Activated CD4-positive, alpha-beta T cell treated with anti-CD3 and anti-CD28 coated beads for 36 hours (primary cell): Measurements from ENCODE around the gene PDPK1. TPM values are rescaled to one million over a fixed set of nuclear protein-coding genes. Genes with fewer than 3 reads are reported as not detected.
"Not testable (repeated sequence)": the region's sequence is repeated elsewhere in the genome, so short reads cannot be mapped to it uniquely, and the experiment has no call there.

Experiments used
- ATAC-seq: fragments of 200-7000 bp; cut with Tn5 transposase; one replicate; pipeline ENCODE4 v1.10.0; 2021; ENCODE audit warnings: mild to moderate bottlenecking, moderate library complexity
- CTCF ChIA-PET: fragments of 350-600 bp; sonication (Branson Sonifier 250); formaldehyde crosslinking; loops from one replicate; lab custom pipeline; 2021; ENCODE audit warnings: antibody characterized with exemption; lab: Charles Lee
- POLR2A ChIA-PET: fragments of 350-600 bp; sonication (Branson Sonifier 250); formaldehyde crosslinking; loops from one replicate; lab custom pipeline; 2021; ENCODE audit warnings: antibody characterized with exemption, inconsistent platforms; lab: Charles Lee
- DNase-seq: peaks from one replicate; pipeline ENCODE4 v3.0.0-alpha.2; 2020
- H3K27ac Mint-ChIP-seq: one replicate; pipeline ENCODE4 v1.8.0; 2021; ENCODE audit warnings: mixed read lengths
- H3K27me3 Mint-ChIP-seq: one replicate; pipeline ENCODE4 v1.8.0; 2021; ENCODE audit warnings: mixed read lengths
- H3K36me3 Mint-ChIP-seq: one replicate; pipeline ENCODE4 v1.8.0; 2021; ENCODE audit warnings: low read depth, mixed read lengths
- H3K4me1 Mint-ChIP-seq: one replicate; pipeline ENCODE4 v1.8.0; 2021; ENCODE audit warnings: mixed read lengths
- H3K4me3 Mint-ChIP-seq: one replicate; pipeline ENCODE4 v1.8.0; 2021; ENCODE audit warnings: mild to moderate bottlenecking, moderate library complexity, mixed read lengths
- H3K9me3 Mint-ChIP-seq: one replicate; pipeline ENCODE4 v1.8.0; 2021; ENCODE audit warnings: low read depth, mixed read lengths
- intact Hi-C, 2 experiments: fragments of 100-400 bp; cut with DNase I in 1 of 2; cut with micrococcal nuclease in 1 of 2; formaldehyde crosslinking; loops; one replicate each; pipeline versions ENCODE4 v1.14.2 to v1.15.1; 2022 to 2024; cut with DNase I, micrococcal nuclease
- total RNA-seq, 2 experiments: library from RNA; stranded (reverse); gene quantifications; one replicate each; pipeline ENCODE4 v1.2.3, GENCODE V29; 2021

The PDPK1 gene
- total RNA-seq, 2 experiments from 2014 or later = 30.4 to 34.5 TPM

- H3K9me3 Mint-ChIP-seq = not testable (repeated sequence)
- peak; percentile 7 for DNase-seq
- intact Hi-C loops = loop anchor here (2.0 to 5.0 kb wide), 4 partner anchors 20 to 826 kb away; partner anchors contain the start of genes ATP6V0C (in 1 of the 2), HCFC1R1 (in 1 of the 2), MAPK8IP3 (in 1 of the 2) and NTN3 (in 1 of the 2)
Measured at GRCh38 chr16:2533142-2533755, 4.6 kb upstream of the PDPK1 start.

GRCh38 chr16:2533912-2534311 lies 3.9 kb upstream of the PDPK1 start:
- DNase-seq (no peak), ATAC-seq (no peak)
- POLR2A ChIA-PET = no interaction called here
- H3K4me3 Mint-ChIP-seq = no peak overlapping the region
- intact Hi-C loops = loop anchor here (2.0 to 5.0 kb wide), 4 partner anchors 21 to 827 kb away; partner anchors contain the start of genes ATP6V0C (in 1 of the 2), HCFC1R1 (in 1 of the 2), MAPK8IP3 (in 1 of the 2) and NTN3 (in 1 of the 2)
- no peaks in the 10 kb centered on the region for H3K9me3 Mint-ChIP-seq
- peaks cover 4% of the 10 kb centered on the region for H3K36me3 Mint-ChIP-seq
- CTCF ChIA-PET = no interaction called here
- peaks cover 25% of the 10 kb centered on the region for H3K4me1 Mint-ChIP-seq
- peak overlapping the region; percentile 60 for H3K27ac Mint-ChIP-seq
- H3K27me3 Mint-ChIP-seq = no peaks in the 10 kb centered on the region

More at GRCh38 chr16:2533142-2533755, 4.6 kb upstream of the PDPK1 start:
- CTCF ChIA-PET = interaction anchor here (0.7 kb wide), 1 partner anchor 13 kb away, joined by 3 read pairs; no protein-coding TSS in a partner anchor
- peak overlapping the region; percentile 97 for H3K27ac Mint-ChIP-seq
- peaks cover 21% of the 10 kb centered on the region for H3K4me1 Mint-ChIP-seq
- not testable (repeated sequence) for H3K36me3 Mint-ChIP-seq, H3K27me3 Mint-ChIP-seq, ATAC-seq
- peak overlapping the region; percentile 82 for H3K4me3 Mint-ChIP-seq
- POLR2A ChIA-PET = interaction anchor here (2.0 kb wide), 1 partner anchor 13 kb away, joined by 8 read pairs; the partner anchor contains the start of gene AMDHD2

GRCh38 chr16:2534335-2534734 lies 3.5 kb upstream of the PDPK1 start:
- Mint-ChIP-seq H3K27ac (peak overlapping the region; percentile 60), H3K4me1 (peaks cover 29% of the 10 kb centered on the region)
- POLR2A ChIA-PET, ATAC-seq, DNase-seq, H3K4me3 Mint-ChIP-seq, CTCF ChIA-PET, H3K27me3 Mint-ChIP-seq, H3K36me3 Mint-ChIP-seq, H3K9me3 Mint-ChIP-seq: not testable (repeated sequence)
- intact Hi-C loops = loop anchor here (5.0 kb wide), 3 partner anchors 62 to 827 kb away; partner anchors contain the start of genes HCFC1R1 (in 1 of the 2), MAPK8IP3 (in 1 of the 2), NTN3 (in 1 of the 2) and THOC6 (in 1 of the 2)

- H3K27me3 Mint-ChIP-seq = no peaks in the 10 kb centered on the region
- no peaks in the 10 kb centered on the region for H3K9me3 Mint-ChIP-seq
- no peak overlapping the region for H3K27ac Mint-ChIP-seq
- ChIA-PET POLR2A (no interaction called here), CTCF (interaction anchor here (0.5 kb wide), 1 partner anchor 1942 kb away, joined by 3 read pairs; no protein-coding TSS in a partner anchor)
- ATAC-seq (no peak), DNase-seq (no peak)
- H3K36me3 Mint-ChIP-seq = peaks cover 7% of the 10 kb centered on the region
- intact Hi-C loops = loop anchor here in 1 of 2 experiments (2.0 to 5.0 kb wide), 4 partner anchors 753 to 1948 kb away; partner anchors contain the start of genes CRAMP1, EME2, IFT140 and MRPS34
- no peak overlapping the region for H3K4me3 Mint-ChIP-seq
- H3K4me1 Mint-ChIP-seq = peaks cover 42% of the 10 kb centered on the region
Measured at GRCh38 chr16:2535625-2536013, 2.2 kb upstream of the PDPK1 start.

GRCh38 chr16:2539192-2539844 lies 1.5 kb downstream of the PDPK1 start:
- CTCF ChIA-PET = not testable (repeated sequence)

GRCh38 chr16:2539845-2540458 lies 2.1 kb downstream of the PDPK1 start:
- H3K27ac Mint-ChIP-seq, H3K27me3 Mint-ChIP-seq, POLR2A ChIA-PET, CTCF ChIA-PET, H3K36me3 Mint-ChIP-seq, H3K9me3 Mint-ChIP-seq: not testable (repeated sequence)
- intact Hi-C loops = loop anchor here in 1 of 2 experiments (5.0 kb wide), 2 partner anchors 928 to 1953 kb away; partner anchors contain the start of genes CRAMP1 and IFT140
- peak overlapping the region; percentile 80 for H3K4me3 Mint-ChIP-seq
- DNase-seq = peak; percentile 59
- peak; percentile 11 for ATAC-seq
- H3K4me1 Mint-ChIP-seq = peaks cover 35% of the 10 kb centered on the region

More at GRCh38 chr16:2539192-2539844, 1.5 kb downstream of the PDPK1 start:
- H3K9me3 Mint-ChIP-seq, DNase-seq, H3K27me3 Mint-ChIP-seq, POLR2A ChIA-PET, ATAC-seq, H3K36me3 Mint-ChIP-seq: not testable (repeated sequence)
- peaks cover 35% of the 10 kb centered on the region for H3K4me1 Mint-ChIP-seq
- peak overlapping the region; percentile 80 for H3K4me3 Mint-ChIP-seq
- intact Hi-C loops = loop anchor here in 1 of 2 experiments (5.0 kb wide), 2 partner anchors 927 to 1952 kb away; partner anchors contain the start of genes CRAMP1 and IFT140
- H3K27ac Mint-ChIP-seq = peak overlapping the region; percentile 66

GRCh38 chr16:2540912-2541311 lies 3.1 kb downstream of the PDPK1 start:
- POLR2A ChIA-PET, CTCF ChIA-PET, H3K36me3 Mint-ChIP-seq, ATAC-seq, H3K9me3 Mint-ChIP-seq, H3K27ac Mint-ChIP-seq, H3K27me3 Mint-ChIP-seq, intact Hi-C loops, DNase-seq: not testable (repeated sequence)
- H3K4me1 Mint-ChIP-seq = peaks cover 35% of the 10 kb centered on the region
- H3K4me3 Mint-ChIP-seq = peak overlapping the region; percentile 10

- CTCF ChIA-PET, ATAC-seq, intact Hi-C loops, H3K9me3 Mint-ChIP-seq, H3K27ac Mint-ChIP-seq, H3K27me3 Mint-ChIP-seq, POLR2A ChIA-PET, DNase-seq, H3K36me3 Mint-ChIP-seq: not testable (repeated sequence)
- Mint-ChIP-seq H3K4me3 (peak overlapping the region; percentile 10), H3K4me1 (peaks cover 35% of the 10 kb centered on the region)
Measured at GRCh38 chr16:2541409-2541808, 3.6 kb downstream of the PDPK1 start.

- ATAC-seq, H3K4me3 Mint-ChIP-seq, H3K9me3 Mint-ChIP-seq, intact Hi-C loops, H3K27ac Mint-ChIP-seq, H3K36me3 Mint-ChIP-seq, CTCF ChIA-PET, H3K27me3 Mint-ChIP-seq, DNase-seq, POLR2A ChIA-PET: not testable (repeated sequence)
- peaks cover 27% of the 10 kb centered on the region for H3K4me1 Mint-ChIP-seq
Measured at GRCh38 chr16:2543771-2544170, 6.0 kb downstream of the PDPK1 start.

GRCh38 chr16:2550283-2550878 lies 12.6 kb downstream of the PDPK1 start:
- POLR2A ChIA-PET, H3K36me3 Mint-ChIP-seq, DNase-seq, H3K9me3 Mint-ChIP-seq, H3K27me3 Mint-ChIP-seq, ATAC-seq, H3K27ac Mint-ChIP-seq, H3K4me3 Mint-ChIP-seq, H3K4me1 Mint-ChIP-seq, intact Hi-C loops, CTCF ChIA-PET: not testable (repeated sequence)

- DNase-seq, H3K36me3 Mint-ChIP-seq, intact Hi-C loops, ATAC-seq, H3K27ac Mint-ChIP-seq, H3K9me3 Mint-ChIP-seq, H3K27me3 Mint-ChIP-seq, H3K4me1 Mint-ChIP-seq, CTCF ChIA-PET, H3K4me3 Mint-ChIP-seq, POLR2A ChIA-PET: not testable (repeated sequence)
Measured at GRCh38 chr16:2551420-2551889, 13.6 kb downstream of the PDPK1 start.
